Colonic mucosa (tissue), 4 donors: ENCODE data around the gene ANKRD9. TPM values are rescaled to one million over a fixed set of nuclear protein-coding genes. Genes with fewer than 3 reads are reported as not detected.

ENCODE experiments used
- DNase-seq: peaks from one replicate; pipeline ENCODE4 v3.0.0-alpha.2; 2020
- H3K27ac ChIP-seq: fragments of 200-600 bp; one replicate; pipeline ENCODE4 v1.8.0; 2021
- H3K27me3 ChIP-seq: fragments of 200-600 bp; one replicate; pipeline ENCODE4 v1.8.0; 2021
- H3K36me3 ChIP-seq: fragments of 200-600 bp; one replicate; pipeline ENCODE4 v1.8.0; 2021
- H3K4me1 ChIP-seq: fragments of 200-600 bp; one replicate; pipeline ENCODE4 v1.8.0; 2021; ENCODE audit warnings: mild to moderate bottlenecking
- H3K4me3 ChIP-seq: fragments of 200-600 bp; one replicate; pipeline ENCODE4 v1.8.0; 2021
- H3K9ac ChIP-seq, 2 donors: one replicate each; pipeline ENCODE4 v1.7.0; 2013; ENCODE audit warnings: control low read depth in 2 of 2, low read depth in 2 of 2, low read length in 2 of 2
- H3K9me3 ChIP-seq: fragments of 200-600 bp; one replicate; pipeline ENCODE4 v1.8.0; 2021
- CTCF ChIP-seq: fragments of 200-600 bp; IDR thresholded peaks from one replicate; pipeline ENCODE4 v1.8.0; 2022; ENCODE audit warnings: antibody characterized with exemption, mild to moderate bottlenecking
- intact Hi-C: fragments of 100-400 bp; cut with DNase I; formaldehyde crosslinking; loops from one replicate; pipeline ENCODE4 v1.14.1; 2022
- total RNA-seq, 2 donors: library from RNA; stranded (reverse); fragmentation: NEBNext Ultra II Directional in 1 of 2; extraction: Animal tissue kit (Norgen Biotek cat#: 25700) in 1 of 2; gene quantifications; one replicate each; pipeline ENCODE4 v1.2.1, GENCODE V29; 2021
- donor health status: healthy.
- donor health status: DM: no; HTN: no; CAD: no.
- donor health status: DM: no; HTN: no; CAD: no.

The ANKRD9 gene
- total RNA-seq, 2 donors from 2014 or later = 107 to 115 TPM

DNA sequence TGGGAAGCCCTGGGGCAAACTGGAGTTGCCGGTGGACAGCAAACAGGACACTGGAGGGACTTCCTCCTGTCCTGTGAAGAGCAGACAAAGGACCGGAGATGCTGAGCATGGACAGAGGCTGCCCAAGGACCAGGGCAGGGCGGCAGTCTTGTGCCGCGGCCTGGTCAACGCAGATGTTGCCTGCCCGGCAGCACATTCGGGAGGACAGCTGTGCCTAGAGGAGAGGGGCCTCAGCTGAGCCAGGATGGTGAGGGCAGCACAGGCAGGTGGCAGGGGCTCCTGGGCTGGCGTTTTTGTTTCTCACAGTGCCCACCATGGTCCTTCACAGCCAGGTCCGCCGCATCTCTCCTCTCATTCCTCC lies 13.3 kb downstream of the ANKRD9 start:
- TF ChIP-seq CTCF = no peak
- no peak overlapping the region for H3K9ac ChIP-seq
- H3K36me3 ChIP-seq = no peaks in the 10 kb centered on the region
- H3K27me3 ChIP-seq = no peaks in the 10 kb centered on the region
- no peaks in the 10 kb centered on the region for H3K9me3 ChIP-seq
- no peak overlapping the region for H3K4me3 ChIP-seq
- intact Hi-C loops = no loop called here
- no peak overlapping the region for H3K27ac ChIP-seq
- no peaks in the 10 kb centered on the region for H3K4me1 ChIP-seq
- DNase-seq = no peak

DNA sequence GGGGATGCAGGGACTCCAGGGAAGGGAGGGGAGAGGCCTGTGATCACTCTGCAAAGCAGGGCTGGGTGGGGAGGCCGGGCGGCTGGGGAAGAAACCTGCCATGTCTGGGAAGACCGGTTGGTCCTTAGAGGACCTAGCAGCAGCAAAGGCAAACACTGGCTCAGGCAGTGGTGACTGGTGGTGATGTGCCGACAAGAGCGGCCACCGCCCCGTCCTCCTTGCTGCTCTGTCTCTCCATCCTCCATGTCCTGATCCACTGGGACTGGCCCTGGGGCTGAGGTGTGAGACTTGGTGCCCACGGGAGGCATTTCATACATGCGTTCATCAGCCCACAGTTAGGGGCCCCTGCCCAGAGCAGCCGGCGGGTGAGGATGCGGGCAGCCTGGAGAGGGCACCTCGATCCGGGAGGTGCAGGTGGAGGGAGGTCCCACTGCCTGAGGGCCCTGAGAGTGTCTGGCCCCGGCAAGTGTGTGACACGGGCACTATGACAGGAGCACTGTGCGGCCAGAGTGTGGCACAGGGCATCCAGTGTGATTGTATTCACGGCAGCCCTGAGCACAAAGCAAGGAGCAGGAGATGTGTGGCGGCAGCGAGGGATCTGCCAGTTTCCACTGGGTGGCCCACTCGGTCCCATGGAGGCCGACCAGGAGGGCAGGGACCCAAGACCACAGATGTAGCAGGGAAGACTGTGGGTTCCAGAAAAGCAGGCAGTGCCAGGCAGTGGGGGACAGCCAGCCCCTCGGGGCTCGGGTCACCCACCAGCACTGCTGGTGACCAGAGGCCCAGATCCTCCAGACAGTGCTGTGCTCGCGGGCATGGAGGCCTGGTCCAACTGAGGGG lies 13.9 kb downstream of the ANKRD9 start:
- DNase-seq = no peak
- intact Hi-C loops = no loop called here
- H3K4me1 ChIP-seq = no peaks in the 10 kb centered on the region
- H3K9ac ChIP-seq = no peak overlapping the region
- no peaks in the 10 kb centered on the region for H3K36me3 ChIP-seq
- H3K4me3 ChIP-seq = no peak overlapping the region
- H3K27ac ChIP-seq = no peak overlapping the region
- no peaks in the 10 kb centered on the region for H3K27me3 ChIP-seq
- no peaks in the 10 kb centered on the region for H3K9me3 ChIP-seq
- TF ChIP-seq CTCF = no peak

GRCh38 chr14:102493585-102493984 lies 16.0 kb downstream of the ANKRD9 start:
- Histone ChIP-seq H3K4me3 (no peak overlapping the region), H3K9me3 (no peaks in the 10 kb centered on the region), H3K27me3 (no peaks in the 10 kb centered on the region), H3K36me3 (no peaks in the 10 kb centered on the region), H3K9ac (no peak overlapping the region), H3K27ac (no peak overlapping the region), H3K4me1 (no peaks in the 10 kb centered on the region)
- DNase-seq = no peak
- TF ChIP-seq CTCF = no peak
- intact Hi-C loops = no loop called here

GRCh38 chr14:102493096-102493495 lies 16.5 kb downstream of the ANKRD9 start:
- Histone ChIP-seq H3K4me3 (no peak overlapping the region), H3K36me3 (no peaks in the 10 kb centered on the region), H3K27ac (no peak overlapping the region), H3K9me3 (no peaks in the 10 kb centered on the region), H3K4me1 (no peaks in the 10 kb centered on the region), H3K9ac (no peak overlapping the region), H3K27me3 (no peaks in the 10 kb centered on the region)
- intact Hi-C loops = no loop called here
- DNase-seq = no peak
- no peak for TF ChIP-seq CTCF

GRCh38 chr14:102492531-102492910 lies 17.1 kb downstream of the ANKRD9 start:
- no peaks in the 10 kb centered on the region for H3K9me3 ChIP-seq
- no peak for TF ChIP-seq CTCF
- H3K27me3 ChIP-seq = no peaks in the 10 kb centered on the region
- H3K9ac ChIP-seq = no peak overlapping the region
- H3K36me3 ChIP-seq = no peaks in the 10 kb centered on the region
- no peak overlapping the region for H3K4me3 ChIP-seq
- intact Hi-C loops = no loop called here
- no peak overlapping the region for H3K27ac ChIP-seq
- no peaks in the 10 kb centered on the region for H3K4me1 ChIP-seq
- DNase-seq = no peak
